Mammary epithelial cell (primary cell): ENCODE data around the gene INPP5F.

Experiments used
- CTCF ChIP-seq, 2 donors: IDR thresholded peaks in 1 of 2; conservative IDR thresholded peaks in 1 of 2; 2 replicates each; pipeline ENCODE4 v1.5.1; 2011 to 2012; ENCODE audit warnings: inconsistent platforms in 2 of 2, low read length in 2 of 2, mild to moderate bottlenecking in 2 of 2, control low read depth in 1 of 2, low read depth in 1 of 2; ENCODE audit not compliant: insufficient read depth in 1 of 2; ENCODE audit errors: extremely low read depth in 1 of 2
- EZH2 ChIP-seq: IDR thresholded peaks from 2 replicates; pipeline ENCODE4 v1.6.1; 2012; ENCODE audit warnings: low read length, inconsistent platforms, borderline replicate concordance

- TF ChIP-seq CTCF (conservative IDR thresholded peaks at IDR 0.05 in 1 of 2, IDR thresholded peaks at IDR 0.05 in 1 of 2; ENCODE audit: extremely low read depth in 1 of 2, insufficient read depth in 1 of 2, low read depth in 1 of 2, low read length in 2 of 2) = no peak
- no peak for TF ChIP-seq EZH2
Measured at GRCh38 chr10:119738962-119739361, 13.1 kb downstream of the INPP5F start.
